ENCODE results near the gene DGKH.

DGKH gene

GRCh38 chr13:42272804-42273175, 224.3 kb downstream of the DGKH start:
- H2AFZ ChIP-seq (ENCODE audit: low read length), result peak overlapping the region; percentile 78
- peak overlapping the region; percentile 81 for H3K9ac ChIP-seq (ENCODE audit: low read depth, low read length, poor library complexity, severe bottlenecking)
- peaks cover 58% of the 10 kb centered on the region for H3K4me1 ChIP-seq (ENCODE audit: insufficient read depth, low read length, poor library complexity, severe bottlenecking)
- H3K9me3 ChIP-seq (ENCODE audit: insufficient read depth, low read depth, low read length), result no peaks in the 10 kb centered on the region
- peaks cover 12% of the 10 kb centered on the region for H4K20me1 ChIP-seq (ENCODE audit: insufficient read depth, low read length, poor library complexity, severe bottlenecking)
- TF ChIP-seq EZH2phosphoT487 (IDR thresholded peaks at IDR 0.05; ENCODE audit: borderline replicate concordance) (no peak), CTCF (conservative IDR thresholded peaks at IDR 0.05; ENCODE audit: low read length) (no peak)
- no peaks in the 10 kb centered on the region for H3K9me2 ChIP-seq (replicated peaks; ENCODE audit: low read depth, low read length)
- H3F3A ChIP-seq (ENCODE audit: low read depth), result no peaks in the 10 kb centered on the region
- no peaks in the 10 kb centered on the region for H3K27me3 ChIP-seq (ENCODE audit: insufficient read depth, low read length, poor library complexity, severe bottlenecking)
- no peaks in the 10 kb centered on the region for H3K36me3 ChIP-seq (ENCODE audit: insufficient read depth, low read length)
- peak overlapping the region; percentile 81 for H3K4me3 ChIP-seq (ENCODE audit: low read length, poor library complexity, severe bottlenecking)
- H3K4me2 ChIP-seq (ENCODE audit: low read depth, low read length, poor library complexity, severe bottlenecking), result peak overlapping the region; percentile 77
- peaks cover 51% of the 10 kb centered on the region for H3K79me2 ChIP-seq (ENCODE audit: insufficient read depth, low read length)

GRCh38 chr13:42274386-42275097, 226.1 kb downstream of the DGKH start:
- H2AFZ ChIP-seq (ENCODE audit: low read length), result no peak overlapping the region

GRCh38 chr13:42275098-42275471, 226.6 kb downstream of the DGKH start:
- Histone ChIP-seq H3K79me2 (ENCODE audit: insufficient read depth, low read length) (peaks cover 74% of the 10 kb centered on the region), H3F3A (ENCODE audit: low read depth) (no peaks in the 10 kb centered on the region), H3K4me1 (ENCODE audit: insufficient read depth, low read length, poor library complexity, severe bottlenecking) (peaks cover 73% of the 10 kb centered on the region), H4K20me1 (ENCODE audit: insufficient read depth, low read length, poor library complexity, severe bottlenecking) (peaks cover 26% of the 10 kb centered on the region), H3K36me3 (ENCODE audit: insufficient read depth, low read length) (no peaks in the 10 kb centered on the region), H3K4me2 (ENCODE audit: low read depth, low read length, poor library complexity, severe bottlenecking) (peak overlapping the region; percentile 77), H3K9me2 (replicated peaks; ENCODE audit: low read depth, low read length) (no peaks in the 10 kb centered on the region), H3K27me3 (ENCODE audit: insufficient read depth, low read length, poor library complexity, severe bottlenecking) (no peaks in the 10 kb centered on the region), H2AFZ (ENCODE audit: low read length) (no peak overlapping the region), H3K9me3 (ENCODE audit: insufficient read depth, low read depth, low read length) (no peaks in the 10 kb centered on the region), H3K4me3 (ENCODE audit: low read length, poor library complexity, severe bottlenecking) (peak overlapping the region; percentile 81), H3K9ac (ENCODE audit: low read depth, low read length, poor library complexity, severe bottlenecking) (peak overlapping the region; percentile 81)
- TF ChIP-seq EZH2phosphoT487 (IDR thresholded peaks at IDR 0.05; ENCODE audit: borderline replicate concordance) (no peak), CTCF (conservative IDR thresholded peaks at IDR 0.05; ENCODE audit: low read length) (no peak)

More at GRCh38 chr13:42274386-42275097, 226.1 kb downstream of the DGKH start:
- Histone ChIP-seq H3K79me2 (ENCODE audit: insufficient read depth, low read length) (peaks cover 68% of the 10 kb centered on the region), H3K4me1 (ENCODE audit: insufficient read depth, low read length, poor library complexity, severe bottlenecking) (peaks cover 68% of the 10 kb centered on the region), H3F3A (ENCODE audit: low read depth) (no peaks in the 10 kb centered on the region), H3K36me3 (ENCODE audit: insufficient read depth, low read length) (no peaks in the 10 kb centered on the region), H3K9ac (ENCODE audit: low read depth, low read length, poor library complexity, severe bottlenecking) (peak overlapping the region; percentile 81), H3K27me3 (ENCODE audit: insufficient read depth, low read length, poor library complexity, severe bottlenecking) (no peaks in the 10 kb centered on the region), H4K20me1 (ENCODE audit: insufficient read depth, low read length, poor library complexity, severe bottlenecking) (peaks cover 20% of the 10 kb centered on the region), H3K4me2 (ENCODE audit: low read depth, low read length, poor library complexity, severe bottlenecking) (peak overlapping the region; percentile 77), H3K9me3 (ENCODE audit: insufficient read depth, low read depth, low read length) (no peaks in the 10 kb centered on the region), H3K4me3 (ENCODE audit: low read length, poor library complexity, severe bottlenecking) (peak overlapping the region; percentile 81), H3K9me2 (replicated peaks; ENCODE audit: low read depth, low read length) (no peaks in the 10 kb centered on the region)
- no peak for TF ChIP-seq EZH2phosphoT487 (IDR thresholded peaks at IDR 0.05; ENCODE audit: borderline replicate concordance)
- no peak for TF ChIP-seq CTCF (conservative IDR thresholded peaks at IDR 0.05; ENCODE audit: low read length)
